H1 (cell line): ENCODE data around the gene RNASEH2C. TPM values are rescaled to one million over a fixed set of nuclear protein-coding genes. Genes with fewer than 3 reads are reported as not detected.

ENCODE experiments used
- RNF2 ChIP-seq: fragments of 200-900, 300-1000 bp; sonication (generic); IDR thresholded peaks from 2 replicates; pipeline ENCODE4 v1.7.1; 2016; ENCODE audit warnings: borderline replicate concordance, low read depth, mild to moderate bottlenecking, antibody characterized with exemption, low read length; ENCODE audit not compliant: poor library complexity, severe bottlenecking; ENCODE audit errors: missing control alignments
- polyA plus RNA-seq, 7 experiments: library from polyadenylated mRNA; depleted of rRNA in 3 of 7; stranded (reverse) in 5 of 7; unstranded in 2 of 7; fragments of >200 nt in 5 of 7; fragments of 200-250 nt in 2 of 7; gene quantifications; 1 replicate in 5 of 7; 2 replicates in 1 of 7; 4 replicates in 1 of 7; pipeline versions ENCODE4 v1.2.1 to v1.2.3, GENCODE V29; 2011 to 2013; ENCODE audit warnings: missing spikeins in 2 of 7, mixed read lengths in 2 of 7
- total RNA-seq: library from RNA; stranded (reverse); fragmentation: NEBNext Ultra II Directional; extraction: Animal tissue kit (Norgen Biotek cat#: 25700); gene quantifications from 2 replicates; pipeline ENCODE4 v1.2.1, GENCODE V29; 2021

RNASEH2C gene
- total and polyA plus RNA-seq, 2 of the 8 experiments (the other 6 are each of a cell fraction or from before 2014, with no cell fraction given): 40.2 to 60.3 TPM

DNA sequence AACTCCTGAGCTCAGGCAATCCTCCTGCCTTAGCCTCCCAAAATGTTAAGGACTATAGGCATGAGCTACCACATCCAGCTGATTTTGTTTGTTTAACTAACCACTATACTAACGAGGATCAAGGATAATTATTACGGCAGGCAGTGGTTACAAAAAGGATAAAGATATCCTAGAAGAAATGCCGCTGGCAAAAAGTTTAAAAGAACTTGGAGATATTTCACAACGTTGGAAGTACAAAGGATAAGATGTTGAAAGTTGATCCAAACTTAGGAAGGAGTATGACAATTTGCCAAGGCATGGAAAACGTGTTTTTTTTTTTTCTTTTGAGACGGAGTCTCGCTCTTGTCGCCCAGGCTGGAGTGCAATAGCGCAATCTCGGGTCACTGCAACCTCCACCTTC is 46.8 kb upstream of the RNASEH2C start (continued):
- TF ChIP-seq RNF2: no peak
